ENCODE results near the gene PAX6. TPM values are rescaled to one million over a fixed set of nuclear protein-coding genes. Genes with fewer than 3 reads are reported as not detected.

PAX6 gene
- total RNA-seq, 2 experiments from 2014 or later: not detected

GRCh38 chr11:31825838-31826484, 14.8 kb upstream of the PAX6 start:
- Mint-ChIP-seq H3K27me3 (peaks cover 91% of the 10 kb centered on the region), H3K27ac (no peak overlapping the region), H3K36me3 (no peaks in the 10 kb centered on the region), H3K4me1 (peaks cover 25% of the 10 kb centered on the region), H3K4me3 (no peak overlapping the region), H3K9me3 (peaks cover 5% of the 10 kb centered on the region)
- DNase-seq: no peak

- H3K9me3 Mint-ChIP-seq: peaks cover 5% of the 10 kb centered on the region
- DNase-seq: no peak
- H3K4me3 Mint-ChIP-seq: no peak overlapping the region
- no peaks in the 10 kb centered on the region for H3K36me3 Mint-ChIP-seq
- H3K4me1 Mint-ChIP-seq: peaks cover 27% of the 10 kb centered on the region
- H3K27ac Mint-ChIP-seq: peak overlapping the region; percentile 48
- peaks cover 95% of the 10 kb centered on the region for H3K27me3 Mint-ChIP-seq
Observed at GRCh38 chr11:31824879-31825837, 14.0 kb upstream of the PAX6 start.

- Mint-ChIP-seq H3K27ac (no peak overlapping the region), H3K36me3 (no peaks in the 10 kb centered on the region), H3K4me3 (no peak overlapping the region), H3K4me1 (peaks cover 30% of the 10 kb centered on the region), H3K9me3 (peaks cover 5% of the 10 kb centered on the region), H3K27me3 (peaks cover 95% of the 10 kb centered on the region)
- no peak for DNase-seq
Observed at GRCh38 chr11:31824332-31824878, 13.3 kb upstream of the PAX6 start.

GRCh38 chr11:31823644-31824331, 12.7 kb upstream of the PAX6 start:
- H3K36me3 Mint-ChIP-seq: no peaks in the 10 kb centered on the region
- H3K27ac Mint-ChIP-seq: no peak overlapping the region
- peaks cover 95% of the 10 kb centered on the region for H3K27me3 Mint-ChIP-seq
- H3K4me3 Mint-ChIP-seq: no peak overlapping the region
- H3K9me3 Mint-ChIP-seq: peaks cover 5% of the 10 kb centered on the region
- DNase-seq: no peak
- peaks cover 30% of the 10 kb centered on the region for H3K4me1 Mint-ChIP-seq

- H3K27ac Mint-ChIP-seq: no peak overlapping the region
- H3K4me1 Mint-ChIP-seq: peaks cover 29% of the 10 kb centered on the region
- H3K36me3 Mint-ChIP-seq: no peaks in the 10 kb centered on the region
- H3K4me3 Mint-ChIP-seq: no peak overlapping the region
- peaks cover 98% of the 10 kb centered on the region for H3K27me3 Mint-ChIP-seq
- DNase-seq: no peak
- peaks cover 5% of the 10 kb centered on the region for H3K9me3 Mint-ChIP-seq
Observed at GRCh38 chr11:31822927-31823643, 12.0 kb upstream of the PAX6 start.

- H3K4me1 Mint-ChIP-seq: peaks cover 24% of the 10 kb centered on the region
- no peak overlapping the region for H3K4me3 Mint-ChIP-seq
- no peaks in the 10 kb centered on the region for H3K36me3 Mint-ChIP-seq
- peaks cover 96% of the 10 kb centered on the region for H3K27me3 Mint-ChIP-seq
- H3K27ac Mint-ChIP-seq: no peak overlapping the region
- peaks cover 5% of the 10 kb centered on the region for H3K9me3 Mint-ChIP-seq
- DNase-seq: no peak
Observed at GRCh38 chr11:31822175-31822926, 11.2 kb upstream of the PAX6 start.

- peaks cover 5% of the 10 kb centered on the region for H3K9me3 Mint-ChIP-seq
- H3K27me3 Mint-ChIP-seq: peaks cover 97% of the 10 kb centered on the region
- H3K4me3 Mint-ChIP-seq: no peak overlapping the region
- H3K36me3 Mint-ChIP-seq: no peaks in the 10 kb centered on the region
- no peak for DNase-seq
- H3K27ac Mint-ChIP-seq: no peak overlapping the region
- H3K4me1 Mint-ChIP-seq: peaks cover 26% of the 10 kb centered on the region
Observed at GRCh38 chr11:31821766-31822165, 10.6 kb upstream of the PAX6 start.

GRCh38 chr11:31821235-31821764, 10.2 kb upstream of the PAX6 start:
- peaks cover 95% of the 10 kb centered on the region for H3K27me3 Mint-ChIP-seq
- DNase-seq: no peak
- H3K9me3 Mint-ChIP-seq: peaks cover 5% of the 10 kb centered on the region
- peaks cover 23% of the 10 kb centered on the region for H3K4me1 Mint-ChIP-seq
- H3K27ac Mint-ChIP-seq: no peak overlapping the region
- no peak overlapping the region for H3K4me3 Mint-ChIP-seq
- H3K36me3 Mint-ChIP-seq: no peaks in the 10 kb centered on the region

GRCh38 chr11:31820438-31820818, 9.3 kb upstream of the PAX6 start:
- Mint-ChIP-seq H3K36me3 (no peaks in the 10 kb centered on the region), H3K4me1 (peaks cover 28% of the 10 kb centered on the region), H3K27ac (no peak overlapping the region), H3K9me3 (peaks cover 5% of the 10 kb centered on the region), H3K4me3 (no peak overlapping the region), H3K27me3 (peaks cover 95% of the 10 kb centered on the region)
- DNase-seq: no peak

- no peak overlapping the region for H3K4me3 Mint-ChIP-seq
- peaks cover 33% of the 10 kb centered on the region for H3K4me1 Mint-ChIP-seq
- H3K27me3 Mint-ChIP-seq: peaks cover 95% of the 10 kb centered on the region
- no peak overlapping the region for H3K27ac Mint-ChIP-seq
- H3K36me3 Mint-ChIP-seq: no peaks in the 10 kb centered on the region
- peaks cover 5% of the 10 kb centered on the region for H3K9me3 Mint-ChIP-seq
- DNase-seq: no peak
Observed at GRCh38 chr11:31819621-31820437, 8.7 kb upstream of the PAX6 start.

- no peaks in the 10 kb centered on the region for H3K36me3 Mint-ChIP-seq
- H3K4me3 Mint-ChIP-seq: no peak overlapping the region
- peaks cover 93% of the 10 kb centered on the region for H3K27me3 Mint-ChIP-seq
- H3K27ac Mint-ChIP-seq: no peak overlapping the region
- no peak for DNase-seq
- H3K9me3 Mint-ChIP-seq: peaks cover 5% of the 10 kb centered on the region
- peaks cover 31% of the 10 kb centered on the region for H3K4me1 Mint-ChIP-seq
Observed at GRCh38 chr11:31818874-31819331, 7.8 kb upstream of the PAX6 start.

GRCh38 chr11:31818425-31818755, 7.3 kb upstream of the PAX6 start:
- peaks cover 31% of the 10 kb centered on the region for H3K4me1 Mint-ChIP-seq
- H3K9me3 Mint-ChIP-seq: peaks cover 4% of the 10 kb centered on the region
- H3K36me3 Mint-ChIP-seq: no peaks in the 10 kb centered on the region
- no peak overlapping the region for H3K4me3 Mint-ChIP-seq
- no peak for DNase-seq
- no peak overlapping the region for H3K27ac Mint-ChIP-seq
- H3K27me3 Mint-ChIP-seq: peaks cover 93% of the 10 kb centered on the region

Measured in activated naive CD8-positive, alpha-beta T cell treated with anti-CD3 and anti-CD28 coated beads for 36 hours (primary cell).